K562 (cell line): Measurements from ENCODE around the gene UQCC2. TPM values are rescaled to one million over a fixed set of nuclear protein-coding genes. Genes with fewer than 3 reads are reported as not detected.

ENCODE experiments used
- polyA plus RNA-seq, 8 experiments: library from polyadenylated mRNA; depleted of rRNA in 4 of 8; stranded (reverse) in 5 of 8; unstranded in 3 of 8; fragments of >200 nt; fragmentation: Nextera tagmentation in 2 of 8; fragmentation: Illumina TruSeq in 1 of 8; extraction: Ambion mirVana in 2 of 8; extraction: Trizol in 1 of 8; gene quantifications; 2 replicates each; pipeline versions ENCODE4 v1.2.1 to v1.2.3, GENCODE V29; 2011 to 2014; ENCODE audit warnings: inconsistent platforms in 1 of 8, missing spikeins in 1 of 8
- total RNA-seq, 7 experiments: library from RNA; depleted of rRNA in 6 of 7; stranded (reverse); fragments of >200 nt in 6 of 7; fragmentation: Illumina TruSeq in 2 of 7; extraction: Trizol in 2 of 7; gene quantifications; 2 replicates each; pipeline versions ENCODE4 v1.2.1 to v1.2.3, GENCODE V29; 2011 to 2021; ENCODE audit warnings: low replicate concordance in 1 of 7
- TF ChIP-seq, protein P1 (sequence below): fragments of 450-650 bp; IDR thresholded peaks from 2 replicates; pipeline ENCODE4 v1.6.1; 2016; ENCODE audit warnings: mild to moderate bottlenecking, moderate library complexity

Gene UQCC2
- total and polyA plus RNA-seq, 9 of the 15 experiments (the other 6 are each of a cell fraction or from before 2014, with no cell fraction given) = 58.5 to 927 (median 158) TPM

DNA sequence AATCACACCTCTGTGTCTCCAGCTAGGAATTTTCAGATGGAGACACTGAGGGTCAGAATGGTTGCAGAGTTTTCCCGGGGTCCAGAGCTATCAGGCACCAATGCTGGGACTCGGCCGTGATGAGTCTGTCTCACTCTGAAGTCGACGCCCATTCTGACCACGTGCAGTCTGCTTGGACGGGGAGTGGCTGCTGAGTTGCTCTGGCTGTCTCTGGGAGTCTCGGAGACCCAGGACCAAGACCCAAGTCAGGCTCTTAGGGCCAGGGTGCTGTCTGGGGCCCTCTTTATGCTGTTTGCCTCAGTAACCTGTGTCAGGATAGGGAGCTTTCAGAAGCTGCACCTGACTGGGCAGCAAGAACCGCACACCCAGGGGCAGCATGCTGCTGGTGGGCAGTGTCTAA is 30.6 kb upstream of the UQCC2 start (continued):
- TF ChIP-seq, protein P1, sequence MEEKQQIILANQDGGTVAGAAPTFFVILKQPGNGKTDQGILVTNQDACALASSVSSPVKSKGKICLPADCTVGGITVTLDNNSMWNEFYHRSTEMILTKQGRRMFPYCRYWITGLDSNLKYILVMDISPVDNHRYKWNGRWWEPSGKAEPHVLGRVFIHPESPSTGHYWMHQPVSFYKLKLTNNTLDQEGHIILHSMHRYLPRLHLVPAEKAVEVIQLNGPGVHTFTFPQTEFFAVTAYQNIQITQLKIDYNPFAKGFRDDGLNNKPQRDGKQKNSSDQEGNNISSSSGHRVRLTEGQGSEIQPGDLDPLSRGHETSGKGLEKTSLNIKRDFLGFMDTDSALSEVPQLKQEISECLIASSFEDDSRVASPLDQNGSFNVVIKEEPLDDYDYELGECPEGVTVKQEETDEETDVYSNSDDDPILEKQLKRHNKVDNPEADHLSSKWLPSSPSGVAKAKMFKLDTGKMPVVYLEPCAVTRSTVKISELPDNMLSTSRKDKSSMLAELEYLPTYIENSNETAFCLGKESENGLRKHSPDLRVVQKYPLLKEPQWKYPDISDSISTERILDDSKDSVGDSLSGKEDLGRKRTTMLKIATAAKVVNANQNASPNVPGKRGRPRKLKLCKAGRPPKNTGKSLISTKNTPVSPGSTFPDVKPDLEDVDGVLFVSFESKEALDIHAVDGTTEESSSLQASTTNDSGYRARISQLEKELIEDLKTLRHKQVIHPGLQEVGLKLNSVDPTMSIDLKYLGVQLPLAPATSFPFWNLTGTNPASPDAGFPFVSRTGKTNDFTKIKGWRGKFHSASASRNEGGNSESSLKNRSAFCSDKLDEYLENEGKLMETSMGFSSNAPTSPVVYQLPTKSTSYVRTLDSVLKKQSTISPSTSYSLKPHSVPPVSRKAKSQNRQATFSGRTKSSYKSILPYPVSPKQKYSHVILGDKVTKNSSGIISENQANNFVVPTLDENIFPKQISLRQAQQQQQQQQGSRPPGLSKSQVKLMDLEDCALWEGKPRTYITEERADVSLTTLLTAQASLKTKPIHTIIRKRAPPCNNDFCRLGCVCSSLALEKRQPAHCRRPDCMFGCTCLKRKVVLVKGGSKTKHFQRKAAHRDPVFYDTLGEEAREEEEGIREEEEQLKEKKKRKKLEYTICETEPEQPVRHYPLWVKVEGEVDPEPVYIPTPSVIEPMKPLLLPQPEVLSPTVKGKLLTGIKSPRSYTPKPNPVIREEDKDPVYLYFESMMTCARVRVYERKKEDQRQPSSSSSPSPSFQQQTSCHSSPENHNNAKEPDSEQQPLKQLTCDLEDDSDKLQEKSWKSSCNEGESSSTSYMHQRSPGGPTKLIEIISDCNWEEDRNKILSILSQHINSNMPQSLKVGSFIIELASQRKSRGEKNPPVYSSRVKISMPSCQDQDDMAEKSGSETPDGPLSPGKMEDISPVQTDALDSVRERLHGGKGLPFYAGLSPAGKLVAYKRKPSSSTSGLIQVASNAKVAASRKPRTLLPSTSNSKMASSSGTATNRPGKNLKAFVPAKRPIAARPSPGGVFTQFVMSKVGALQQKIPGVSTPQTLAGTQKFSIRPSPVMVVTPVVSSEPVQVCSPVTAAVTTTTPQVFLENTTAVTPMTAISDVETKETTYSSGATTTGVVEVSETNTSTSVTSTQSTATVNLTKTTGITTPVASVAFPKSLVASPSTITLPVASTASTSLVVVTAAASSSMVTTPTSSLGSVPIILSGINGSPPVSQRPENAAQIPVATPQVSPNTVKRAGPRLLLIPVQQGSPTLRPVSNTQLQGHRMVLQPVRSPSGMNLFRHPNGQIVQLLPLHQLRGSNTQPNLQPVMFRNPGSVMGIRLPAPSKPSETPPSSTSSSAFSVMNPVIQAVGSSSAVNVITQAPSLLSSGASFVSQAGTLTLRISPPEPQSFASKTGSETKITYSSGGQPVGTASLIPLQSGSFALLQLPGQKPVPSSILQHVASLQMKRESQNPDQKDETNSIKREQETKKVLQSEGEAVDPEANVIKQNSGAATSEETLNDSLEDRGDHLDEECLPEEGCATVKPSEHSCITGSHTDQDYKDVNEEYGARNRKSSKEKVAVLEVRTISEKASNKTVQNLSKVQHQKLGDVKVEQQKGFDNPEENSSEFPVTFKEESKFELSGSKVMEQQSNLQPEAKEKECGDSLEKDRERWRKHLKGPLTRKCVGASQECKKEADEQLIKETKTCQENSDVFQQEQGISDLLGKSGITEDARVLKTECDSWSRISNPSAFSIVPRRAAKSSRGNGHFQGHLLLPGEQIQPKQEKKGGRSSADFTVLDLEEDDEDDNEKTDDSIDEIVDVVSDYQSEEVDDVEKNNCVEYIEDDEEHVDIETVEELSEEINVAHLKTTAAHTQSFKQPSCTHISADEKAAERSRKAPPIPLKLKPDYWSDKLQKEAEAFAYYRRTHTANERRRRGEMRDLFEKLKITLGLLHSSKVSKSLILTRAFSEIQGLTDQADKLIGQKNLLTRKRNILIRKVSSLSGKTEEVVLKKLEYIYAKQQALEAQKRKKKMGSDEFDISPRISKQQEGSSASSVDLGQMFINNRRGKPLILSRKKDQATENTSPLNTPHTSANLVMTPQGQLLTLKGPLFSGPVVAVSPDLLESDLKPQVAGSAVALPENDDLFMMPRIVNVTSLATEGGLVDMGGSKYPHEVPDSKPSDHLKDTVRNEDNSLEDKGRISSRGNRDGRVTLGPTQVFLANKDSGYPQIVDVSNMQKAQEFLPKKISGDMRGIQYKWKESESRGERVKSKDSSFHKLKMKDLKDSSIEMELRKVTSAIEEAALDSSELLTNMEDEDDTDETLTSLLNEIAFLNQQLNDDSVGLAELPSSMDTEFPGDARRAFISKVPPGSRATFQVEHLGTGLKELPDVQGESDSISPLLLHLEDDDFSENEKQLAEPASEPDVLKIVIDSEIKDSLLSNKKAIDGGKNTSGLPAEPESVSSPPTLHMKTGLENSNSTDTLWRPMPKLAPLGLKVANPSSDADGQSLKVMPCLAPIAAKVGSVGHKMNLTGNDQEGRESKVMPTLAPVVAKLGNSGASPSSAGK = peak; percentile 51; the same call in 1 of the 2 replicates
